Measurements from ENCODE around the gene CABP4.
A peak's percentile ranks its signal among the peaks of the same experiment; 100 is the strongest.
"Not testable (repeated sequence)": the region's sequence is repeated elsewhere in the genome, so short reads cannot be mapped to it uniquely, and the experiment has no call there.

Gene CABP4

DNA sequence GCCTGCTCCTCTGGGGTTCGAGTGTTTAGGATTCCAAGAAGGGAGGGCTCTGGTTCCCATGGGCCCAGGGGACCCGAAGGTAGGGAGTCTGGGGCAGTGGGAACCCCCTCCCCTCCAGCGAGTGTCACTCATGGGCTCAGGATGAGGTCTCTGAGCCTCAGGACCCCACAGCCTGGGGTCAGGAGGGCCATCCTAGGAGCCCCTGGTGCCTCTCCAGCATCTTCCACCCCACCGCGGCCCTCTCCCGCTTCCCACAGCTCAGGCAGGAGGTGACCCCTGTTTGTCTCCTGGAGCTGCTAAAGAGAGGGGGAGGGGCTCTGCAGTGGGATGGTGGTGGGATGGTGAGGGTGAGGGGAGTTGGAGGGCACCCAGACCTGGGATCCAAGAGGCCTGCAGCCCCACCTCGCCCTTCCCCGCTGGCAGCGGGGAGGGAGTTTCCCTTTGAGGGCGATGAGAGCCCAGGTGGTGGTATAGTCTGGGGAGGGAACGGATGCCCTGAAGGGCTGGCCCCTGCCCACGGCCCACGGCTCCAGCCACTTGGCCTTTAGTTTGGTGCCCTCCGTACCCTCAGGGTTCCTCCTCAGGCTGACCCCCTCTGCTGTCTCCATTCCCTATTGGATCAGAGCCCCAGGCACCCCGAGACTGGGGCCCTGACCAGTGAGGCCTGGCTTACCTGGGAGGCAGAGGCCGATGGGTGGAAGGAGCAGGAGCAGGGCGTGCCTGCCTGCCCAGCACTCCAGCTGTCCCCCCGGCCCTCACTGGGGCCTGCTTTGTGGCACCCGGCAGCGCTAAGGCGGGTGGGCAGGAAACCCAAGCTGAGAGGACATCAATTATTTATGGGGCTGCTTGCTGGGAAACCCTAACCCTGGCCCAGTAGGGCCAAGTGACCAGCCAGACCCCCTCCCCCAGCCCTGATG, 1.1 kb upstream of the CABP4 start:
- no peak for DNase-seq (ENCODE audit: low spot score)

DNA sequence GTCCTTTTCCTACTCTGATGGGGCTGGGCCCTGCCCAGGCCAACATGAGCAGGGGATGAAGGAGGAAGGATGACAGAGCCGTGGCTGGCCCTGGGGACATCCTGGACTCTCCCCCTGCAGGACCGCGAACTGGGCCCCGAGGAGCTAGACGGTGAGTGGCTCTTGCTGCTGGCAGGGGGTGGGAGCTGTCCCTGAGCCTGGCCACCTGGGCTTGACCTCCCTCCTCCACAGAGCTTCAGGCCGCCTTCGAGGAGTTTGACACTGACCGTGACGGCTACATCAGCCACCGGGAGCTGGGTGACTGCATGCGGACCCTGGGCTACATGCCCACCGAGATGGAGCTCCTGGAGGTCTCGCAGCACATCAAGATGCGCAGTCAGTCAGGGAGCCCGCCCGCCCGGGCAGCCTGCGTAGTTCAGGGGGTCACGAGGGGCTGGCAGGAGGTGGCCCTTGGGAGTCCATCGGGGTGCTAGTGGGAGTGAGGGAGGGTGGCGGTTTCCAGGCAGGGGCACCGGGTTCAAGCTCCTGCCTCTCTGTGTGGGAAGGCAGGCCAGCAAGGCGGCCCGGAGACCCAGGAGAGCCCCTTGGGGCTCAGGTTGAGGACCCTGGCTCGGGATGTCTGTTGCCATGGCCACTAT, 1.0 kb downstream of the CABP4 start:
- DNase-seq (ENCODE audit: low spot score) = no peak

DNA sequence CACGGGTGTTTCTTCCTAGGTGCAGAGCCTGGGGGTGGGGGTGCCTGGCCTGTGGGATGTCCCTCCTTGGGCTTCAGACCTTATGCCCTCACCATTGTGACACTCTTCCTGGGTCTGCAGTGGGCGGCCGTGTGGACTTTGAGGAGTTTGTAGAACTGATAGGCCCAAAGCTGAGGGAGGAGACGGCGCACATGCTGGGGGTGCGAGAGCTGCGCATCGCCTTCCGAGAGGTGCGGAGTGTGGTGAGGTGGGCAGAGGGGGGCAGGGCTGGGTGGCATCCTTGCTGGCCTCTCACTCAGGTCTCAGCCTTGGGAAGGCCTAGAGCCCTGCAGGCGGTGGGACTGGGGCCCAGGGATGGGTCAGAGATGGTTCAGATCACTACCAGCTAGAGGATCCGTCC, 2.3 kb downstream of the CABP4 start:
- DNase-seq (ENCODE audit: low spot score) = no peak

DNA sequence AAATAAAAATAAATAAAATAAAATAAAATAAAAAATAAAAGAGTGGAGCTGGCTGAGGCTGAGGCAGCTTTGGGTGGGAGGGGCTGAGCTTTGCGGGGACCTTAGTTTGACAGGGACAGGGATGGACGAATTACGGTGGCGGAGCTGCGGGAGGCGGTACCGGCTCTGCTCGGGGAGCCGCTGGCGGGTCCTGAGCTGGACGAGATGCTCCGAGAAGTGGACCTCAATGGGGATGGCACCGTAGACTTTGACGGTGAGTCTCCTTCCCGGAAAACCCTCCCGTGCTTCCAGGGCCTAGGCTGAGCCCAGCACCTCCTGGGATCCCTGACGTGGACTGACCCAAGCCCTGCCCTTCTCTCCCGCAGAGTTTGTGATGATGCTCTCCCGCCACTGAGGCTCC, 3.1 kb downstream of the CABP4 start:
- no peak for DNase-seq (ENCODE audit: low spot score)

DNA sequence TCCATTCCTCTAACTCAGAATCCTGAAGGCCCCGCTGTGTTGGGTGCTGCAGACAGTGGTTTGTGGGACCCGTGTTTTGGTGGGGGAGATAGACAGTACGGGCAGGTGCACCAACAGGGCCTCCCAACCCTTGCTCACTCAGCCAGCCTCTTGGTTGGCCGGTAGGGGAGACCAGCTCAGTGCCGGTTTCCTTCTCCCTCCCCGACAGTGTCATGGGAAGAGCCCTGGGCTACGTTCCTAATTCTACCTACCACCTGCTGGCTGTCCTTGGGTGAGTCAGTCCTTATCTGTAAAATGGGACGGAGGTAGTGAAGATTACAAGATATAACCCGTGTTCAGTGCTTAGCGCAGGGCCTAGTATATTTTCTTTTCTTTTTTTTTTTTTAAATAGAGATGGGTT, 8.0 kb downstream of the CABP4 start:
- DNase-seq (ENCODE audit: low spot score) = no peak

DNA sequence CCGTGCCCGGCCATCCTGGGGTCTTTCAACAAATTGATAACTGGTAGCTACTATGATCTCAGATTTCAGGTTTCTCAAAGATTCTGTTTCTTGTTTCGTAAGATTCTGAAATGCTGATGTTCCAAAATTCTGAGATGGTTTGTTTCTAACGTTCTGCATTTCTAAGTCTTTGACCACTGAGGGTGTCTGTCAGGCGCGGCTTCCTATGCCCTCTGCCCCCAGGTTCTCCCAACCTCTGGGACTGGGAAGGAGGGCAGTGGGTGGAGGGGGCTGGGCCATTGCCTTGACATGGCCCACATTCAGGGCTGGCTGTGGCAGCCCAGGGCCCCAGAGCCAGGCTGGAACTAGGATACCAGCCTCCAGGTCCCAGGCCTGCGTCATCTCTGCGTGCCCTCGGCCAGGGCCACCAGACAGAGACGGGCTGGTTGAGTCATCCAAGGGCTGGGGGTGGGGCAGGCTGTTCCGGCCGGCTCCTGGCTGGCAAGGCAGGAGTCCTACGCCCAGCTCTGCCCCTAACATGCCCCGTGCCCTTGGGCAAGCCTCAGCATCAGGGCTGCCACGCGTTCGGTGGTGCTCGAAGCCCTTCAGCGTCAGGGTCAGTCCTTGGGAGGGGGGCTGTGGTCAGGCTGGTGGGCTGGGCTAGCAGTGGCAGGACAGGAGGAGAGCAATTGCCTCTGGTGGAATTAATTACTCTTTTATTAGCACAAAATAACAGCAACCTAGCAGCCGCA, 8.7 kb downstream of the CABP4 start:
- DNase-seq (ENCODE audit: low spot score) = peak; percentile 83

DNA sequence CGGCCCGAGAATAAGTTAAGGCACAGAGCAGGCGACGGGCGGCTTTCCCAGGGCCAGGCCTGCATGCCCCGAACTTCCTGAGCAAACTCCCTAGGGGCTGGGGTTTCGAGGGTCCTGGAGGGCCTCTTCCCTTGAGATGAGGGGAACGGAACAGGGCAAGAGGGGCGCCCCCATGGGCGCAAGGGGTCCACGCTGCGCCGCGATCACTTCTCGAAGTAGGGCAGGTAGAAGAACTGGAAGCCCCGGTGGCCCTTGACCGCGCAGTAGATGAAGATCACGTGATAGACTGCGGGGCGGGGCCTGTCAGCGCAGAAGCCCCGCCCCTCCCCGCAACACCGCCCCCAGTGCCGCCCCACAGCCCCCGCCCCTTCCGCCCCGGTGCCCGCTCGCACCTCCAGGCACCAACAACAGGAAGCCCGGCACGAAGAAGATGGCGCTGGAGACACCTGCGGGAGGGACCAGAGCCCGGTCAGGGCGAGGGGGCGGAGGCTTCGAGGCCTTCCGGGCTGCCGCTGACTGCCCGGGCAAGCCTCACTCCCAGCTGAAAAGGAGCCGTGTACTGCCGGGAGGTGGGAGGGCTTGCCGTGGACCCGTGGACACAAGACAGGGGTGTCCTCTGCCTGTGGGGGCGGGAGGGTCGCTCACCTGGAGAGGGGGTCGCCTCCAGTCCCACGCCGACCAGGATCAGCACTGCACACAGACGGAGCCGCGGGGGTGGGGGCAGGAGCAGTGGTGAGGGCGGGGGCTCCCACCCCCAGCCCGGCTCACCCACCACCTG, 9.4 kb downstream of the CABP4 start:
- peak; percentile 93 for DNase-seq (ENCODE audit: low spot score)

DNA sequence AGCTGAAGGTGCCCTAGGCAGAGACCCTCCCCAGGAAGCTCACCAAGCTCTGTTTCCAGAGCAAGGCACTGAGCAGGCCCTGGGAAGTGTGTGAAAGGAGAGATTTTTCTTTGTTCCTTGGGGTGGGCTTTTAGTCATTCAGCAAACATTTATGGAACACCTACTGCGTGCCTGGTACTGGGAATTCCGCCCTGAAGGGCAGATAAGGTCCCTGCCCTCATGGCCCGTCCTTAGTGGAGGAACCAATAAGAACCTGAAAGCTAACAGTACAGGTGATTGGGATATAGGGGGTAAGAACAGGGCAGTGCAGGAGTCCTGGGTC, 10.0 kb downstream of the CABP4 start:
- DNase-seq (ENCODE audit: low spot score) = no peak

DNA sequence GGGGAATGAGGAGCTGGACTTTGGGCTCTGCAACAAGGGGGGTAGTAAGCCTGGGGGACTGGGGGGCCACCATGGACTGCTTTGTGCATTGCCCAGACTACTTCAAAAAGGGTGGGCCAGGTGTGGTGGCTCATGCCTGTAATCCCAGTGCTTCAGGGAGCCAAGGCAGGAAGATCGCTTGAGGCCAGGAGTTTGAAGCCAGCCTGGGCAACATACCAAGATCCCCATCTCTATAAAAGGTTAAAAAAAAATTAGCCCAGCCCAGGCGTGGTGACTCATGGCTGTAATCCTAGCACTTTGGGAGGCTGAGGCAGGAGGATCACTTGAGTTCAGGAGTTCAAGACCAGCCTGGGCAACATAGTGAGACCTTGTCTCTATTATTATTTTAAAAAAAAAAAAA, 10.4 kb downstream of the CABP4 start:
- DNase-seq (ENCODE audit: low spot score) = not testable (repeated sequence)

DNA sequence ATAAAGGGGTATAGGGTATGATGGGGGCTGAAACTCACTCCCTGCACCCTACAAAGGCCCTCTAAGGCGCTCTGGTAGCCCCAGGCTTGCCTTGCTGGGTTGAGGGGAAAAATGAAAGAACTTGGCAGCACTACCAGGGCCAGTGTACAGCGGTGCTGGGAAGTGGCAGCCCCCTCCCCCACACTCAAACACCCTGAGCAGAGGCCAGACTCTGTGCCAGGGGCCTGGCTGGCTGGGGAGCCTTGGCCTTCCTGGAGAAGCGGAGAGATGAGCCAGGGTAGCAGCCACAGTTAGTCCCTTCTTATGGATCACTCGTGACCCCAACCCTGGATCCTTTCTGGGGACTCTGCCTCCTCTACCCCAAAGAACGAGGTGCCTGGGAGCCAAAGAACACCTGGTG, 11.2 kb downstream of the CABP4 start:
- DNase-seq (ENCODE audit: low spot score) = no peak

DNA sequence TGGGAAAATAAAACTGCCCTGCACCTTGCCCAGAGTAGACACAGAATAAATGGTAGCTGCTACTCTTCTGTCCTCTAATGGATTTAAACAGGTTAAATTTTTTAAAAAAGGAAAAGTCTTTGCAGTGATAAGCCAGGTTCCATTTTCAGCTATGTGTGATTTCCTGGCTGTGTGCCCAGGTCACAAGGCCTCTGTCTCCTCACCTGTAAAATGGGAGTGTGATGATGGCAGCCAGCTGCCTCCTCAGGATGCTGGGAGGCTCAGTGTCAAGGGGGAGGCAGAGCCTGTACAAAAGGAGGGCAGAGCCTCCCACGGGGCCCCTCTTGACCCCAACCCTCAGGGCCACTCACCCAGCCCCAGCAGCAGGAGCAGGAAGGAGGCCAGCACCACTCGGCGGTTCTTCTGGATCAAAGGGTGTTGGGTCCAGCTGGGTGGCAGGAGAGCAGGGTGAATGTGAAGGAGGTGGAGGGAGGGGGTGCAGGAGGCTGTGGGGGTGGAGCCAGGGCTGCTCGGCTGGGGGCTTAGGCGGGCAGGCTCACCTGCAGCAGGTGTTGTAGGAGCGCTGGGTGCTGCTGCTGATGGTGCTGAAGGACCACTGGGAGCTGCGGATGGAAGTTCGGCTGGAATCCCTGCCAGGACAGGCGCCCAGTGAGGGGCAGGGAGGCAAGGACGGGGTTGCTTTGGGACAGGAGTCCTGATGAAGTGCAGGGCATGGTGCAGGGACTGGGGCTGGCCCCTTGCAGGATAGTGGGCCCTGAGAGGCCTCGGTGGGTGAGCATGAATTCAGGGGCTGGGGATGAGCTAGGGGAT, 12.0 kb downstream of the CABP4 start:
- DNase-seq (ENCODE audit: low spot score) = no peak

DNA sequence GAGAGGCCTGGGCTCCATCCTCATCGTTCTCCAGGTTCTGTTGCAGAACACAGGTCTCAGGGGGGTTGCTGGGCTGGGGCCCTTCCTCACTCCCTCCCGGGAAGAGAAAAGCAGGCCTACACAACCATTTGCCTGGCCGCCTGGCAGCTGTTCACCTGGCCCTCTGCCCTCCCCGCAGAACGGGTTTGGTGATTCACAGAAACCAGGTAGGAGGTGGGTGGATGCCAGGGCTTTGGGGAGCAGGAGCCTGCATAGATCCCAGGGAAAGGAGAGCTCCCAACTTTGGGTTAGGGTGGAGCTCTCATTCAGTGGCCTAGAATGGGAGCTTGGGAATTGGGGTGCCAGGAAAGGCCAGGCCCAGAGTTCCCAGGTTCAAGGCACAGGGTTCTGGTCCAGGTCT, 12.9 kb downstream of the CABP4 start:
- DNase-seq (ENCODE audit: low spot score) = no peak

DNA sequence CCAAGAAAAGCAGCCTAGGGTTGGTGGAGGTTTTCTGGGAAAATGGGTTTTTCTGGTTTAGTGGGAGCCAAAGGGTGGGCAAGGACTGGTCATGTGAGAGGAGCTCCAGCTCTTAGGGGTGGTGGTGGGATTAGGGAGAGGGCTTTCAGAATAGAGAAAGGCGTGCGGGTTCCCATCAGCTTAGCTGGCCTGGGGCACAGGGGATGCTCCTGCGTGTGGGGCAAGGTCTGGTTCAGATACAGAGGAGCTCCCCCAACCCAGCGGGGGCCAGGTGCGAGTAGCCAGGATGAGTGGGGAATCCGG, 13.3 kb downstream of the CABP4 start:
- DNase-seq (ENCODE audit: low spot score) = no peak

DNA sequence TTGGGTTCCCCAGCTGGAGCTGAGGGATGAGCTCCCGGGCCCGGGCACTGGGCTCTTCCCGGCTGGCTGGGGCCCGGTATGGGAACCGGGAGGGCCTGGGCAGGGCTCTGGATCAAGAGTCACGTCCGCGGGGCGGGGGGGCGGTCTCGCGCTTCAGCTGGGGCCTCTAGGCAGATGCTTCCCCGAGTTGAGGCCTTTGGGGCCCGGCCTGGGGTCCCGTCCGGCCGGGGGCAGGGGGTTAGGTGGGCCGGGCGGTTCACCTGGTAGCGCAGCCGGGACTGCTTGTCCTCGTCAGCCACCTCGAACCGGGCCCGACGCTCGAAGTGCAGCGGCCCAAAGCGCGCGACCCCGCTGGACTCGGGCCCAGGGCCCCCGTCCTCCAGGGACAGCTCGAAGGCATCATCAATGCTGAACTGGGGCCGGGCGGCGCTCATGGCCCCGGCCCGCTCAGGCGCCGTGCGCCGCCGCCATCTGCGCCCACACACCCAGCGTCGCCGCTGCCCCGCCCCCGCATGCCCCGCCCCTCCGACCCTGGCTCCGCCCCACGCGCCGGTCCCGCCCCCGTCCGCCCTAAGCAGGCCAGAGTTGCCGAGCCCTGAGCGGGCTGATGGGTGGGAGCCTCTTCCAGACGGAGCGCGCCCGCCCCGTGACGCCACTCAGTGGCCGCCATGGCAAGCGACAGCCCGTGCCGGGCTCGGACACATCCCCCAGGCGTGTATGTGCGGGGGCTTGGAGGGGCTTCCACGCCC, 13.8 kb downstream of the CABP4 start, which contains the start of gene TMEM134:
Gene TMEM134, minus strand, starts transcription at position 493 of the 749 bp plus-strand sequence. Its CDS starts 59 bp downstream, at position 434.
- DNase-seq (ENCODE audit: low spot score) = peak; percentile 98

DNA sequence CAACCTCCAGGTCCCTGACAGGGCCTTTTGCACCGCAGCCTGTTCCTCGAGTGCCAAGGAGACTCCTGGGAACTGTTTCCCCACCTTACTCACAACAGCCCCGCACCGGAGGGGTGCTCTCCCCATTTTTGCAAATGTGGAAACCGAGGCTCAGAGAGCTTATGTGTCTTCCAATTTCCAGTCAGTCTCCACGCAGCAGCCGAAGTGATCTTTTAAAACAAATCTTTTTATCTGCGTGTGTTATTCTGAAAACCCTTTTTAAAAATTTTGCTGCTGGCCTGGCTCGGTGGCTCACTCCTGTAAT, 14.3 kb downstream of the CABP4 start:
- no peak for DNase-seq (ENCODE audit: low spot score)

DNA sequence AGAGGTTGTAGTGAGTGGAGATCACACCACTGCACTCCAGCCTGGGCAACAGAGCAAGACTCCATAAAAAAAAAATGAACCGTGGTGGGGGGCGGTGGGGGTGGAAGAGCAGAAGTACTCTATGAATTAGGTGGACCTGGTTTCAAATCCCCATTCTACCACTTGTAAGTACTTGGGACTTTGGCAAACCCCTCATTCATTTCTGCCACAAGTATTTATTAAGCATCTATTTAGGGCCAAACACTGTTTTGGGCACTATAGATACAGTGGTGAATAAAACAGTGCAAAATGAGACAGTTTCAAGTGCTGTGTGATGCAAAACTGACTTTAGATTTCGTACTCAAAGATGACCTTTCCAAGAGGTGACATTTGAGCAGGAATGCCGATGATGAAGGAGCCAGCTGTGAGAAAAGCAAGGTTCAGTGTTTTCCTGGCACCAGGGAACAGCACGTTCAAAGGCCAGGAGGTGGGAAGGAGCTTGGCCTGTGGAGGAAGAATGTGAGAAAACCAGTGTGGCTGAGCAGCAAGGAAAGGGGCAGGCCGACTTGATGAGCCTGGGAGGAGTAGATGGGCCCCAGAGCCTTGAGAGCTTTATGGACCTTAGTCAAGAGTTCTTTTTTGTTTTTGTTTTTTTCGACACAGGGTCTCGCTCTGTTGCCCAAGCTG, 15.3 kb downstream of the CABP4 start:
- DNase-seq (ENCODE audit: low spot score) = no peak

DNA sequence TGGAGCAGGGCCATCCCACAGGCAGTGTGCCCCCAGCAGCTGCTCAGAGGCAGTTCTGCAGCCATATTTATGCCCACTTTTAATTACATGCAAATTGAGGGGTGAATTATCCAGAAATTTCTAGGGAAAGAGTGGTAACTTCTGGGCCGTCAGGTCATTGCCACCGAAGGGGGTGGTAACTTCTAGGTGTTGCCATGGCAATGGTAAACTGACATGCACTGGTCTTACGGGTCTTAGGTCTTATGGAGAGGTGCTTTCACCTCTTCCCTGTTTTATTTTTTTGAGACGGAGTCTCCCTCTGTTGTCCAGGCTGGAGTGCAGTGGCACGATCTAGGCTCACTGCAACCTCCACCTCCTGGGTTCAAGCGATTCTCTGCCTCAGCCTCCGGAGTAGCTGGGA, 17.7 kb downstream of the CABP4 start:
- no peak for DNase-seq (ENCODE audit: low spot score)

DNA sequence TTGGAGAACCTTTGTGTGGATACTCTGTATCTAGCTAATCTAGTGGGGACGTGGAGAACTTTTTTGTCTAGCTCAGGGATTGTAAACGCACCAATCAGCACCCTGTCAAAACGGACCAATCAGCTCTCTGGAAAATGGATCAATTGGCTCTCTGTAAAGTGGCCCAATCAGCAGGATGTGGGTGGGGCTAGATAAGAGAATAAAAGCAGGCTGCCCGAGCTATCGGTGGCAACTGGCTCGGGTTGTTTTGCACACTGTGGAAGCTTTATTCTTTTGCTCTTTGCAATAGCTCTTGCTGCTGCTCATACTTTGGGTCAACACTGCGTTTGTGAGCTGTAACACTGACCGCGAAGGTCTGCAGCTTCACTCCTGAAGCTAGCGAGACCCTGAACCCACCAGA, 21.5 kb downstream of the CABP4 start:
- not testable (repeated sequence) for DNase-seq (ENCODE audit: low spot score)

DNA sequence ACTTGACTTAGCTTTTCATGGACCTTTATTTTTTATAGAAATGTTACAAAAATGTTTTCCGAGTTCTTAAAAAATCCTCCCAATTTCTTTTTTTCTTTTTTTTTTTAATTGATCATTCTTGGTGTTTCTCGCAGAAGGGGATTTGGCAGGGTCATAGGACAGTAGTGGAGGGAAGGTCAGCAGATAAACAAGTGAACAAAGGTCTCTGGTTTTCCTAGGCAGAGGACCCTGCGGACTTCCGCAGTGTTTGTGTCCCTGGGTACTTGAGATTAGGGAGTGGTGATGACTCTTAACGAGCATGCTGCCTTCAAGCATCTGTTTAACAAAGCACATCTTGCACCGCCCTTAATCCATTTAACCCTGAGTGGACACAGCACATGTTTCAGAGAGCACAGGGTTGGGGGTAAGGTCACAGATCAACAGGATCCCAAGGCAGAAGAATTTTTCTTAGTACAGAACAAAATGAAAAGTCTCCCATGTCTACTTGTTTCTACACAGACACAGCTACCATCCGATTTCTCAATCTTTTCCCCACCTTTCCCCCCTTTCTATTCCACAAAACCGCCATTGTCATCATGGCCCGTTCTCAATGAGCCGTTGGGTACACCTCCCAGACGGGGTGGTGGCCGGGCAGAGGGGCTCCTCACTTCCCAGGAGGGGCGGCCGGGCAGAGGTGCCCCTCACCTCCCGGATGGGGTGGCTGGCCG, 22.3 kb downstream of the CABP4 start:
- DNase-seq (ENCODE audit: low spot score) = not testable (repeated sequence)

Measured in AG20443 (cell line).